Tibial nerve (tissue), 4 donors: Measurements from ENCODE around the gene NCOA5.

Experiments used
- CTCF ChIP-seq, 5 experiments: fragments of 200-600 bp in 3 of 5; fragments of 450-650 bp in 2 of 5; sonication (generic) in 3 of 5; IDR thresholded peaks; one replicate each; pipeline ENCODE4 v1.5.1; 2016 to 2019; ENCODE audit warnings: antibody characterized with exemption in 5 of 5, mild to moderate bottlenecking in 3 of 5, moderate library complexity in 2 of 5
- EP300 ChIP-seq, 2 donors: sonication (generic); formaldehyde crosslinking; IDR thresholded peaks; one replicate each; pipeline ENCODE4 v1.6.1; 2017; ENCODE audit warnings: antibody characterized with exemption in 2 of 2, mild to moderate bottlenecking in 1 of 2

DNA sequence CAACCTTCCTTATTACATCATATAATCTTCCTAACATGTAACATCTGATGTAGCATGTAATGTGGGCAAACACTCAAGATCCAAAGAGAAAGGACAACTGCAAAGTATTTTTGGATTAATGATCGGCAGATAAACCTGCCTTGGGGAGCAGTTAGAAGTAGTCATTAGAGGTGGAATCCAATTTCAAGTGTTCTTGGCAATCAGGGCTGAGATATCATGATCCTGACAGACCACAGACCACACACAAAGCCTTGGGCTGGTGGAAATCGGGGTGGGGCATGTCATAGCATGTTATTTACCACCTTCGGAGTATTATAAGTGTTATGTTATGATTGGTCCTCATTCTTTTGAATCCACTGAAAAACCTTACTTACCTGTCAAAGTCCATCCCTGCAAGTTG is 16.3 kb downstream of the NCOA5 start:
- TF ChIP-seq CTCF (IDR thresholded peaks at IDR 0.05) (no peak), EP300 (IDR thresholded peaks at IDR 0.05) (peak in 1 of 2 donors; percentile 17)
